Hippocampal formation (tissue), 2 donors: ENCODE results near the gene SLC48A1.
A peak's percentile ranks its signal among the peaks of the same experiment; 100 is the strongest.

ENCODE experiments used
- DNase-seq, 2 donors: peaks; one replicate each; lab custom pipeline; 2025; lab: John Stamatoyannopoulos, UW

The SLC48A1 gene

DNA sequence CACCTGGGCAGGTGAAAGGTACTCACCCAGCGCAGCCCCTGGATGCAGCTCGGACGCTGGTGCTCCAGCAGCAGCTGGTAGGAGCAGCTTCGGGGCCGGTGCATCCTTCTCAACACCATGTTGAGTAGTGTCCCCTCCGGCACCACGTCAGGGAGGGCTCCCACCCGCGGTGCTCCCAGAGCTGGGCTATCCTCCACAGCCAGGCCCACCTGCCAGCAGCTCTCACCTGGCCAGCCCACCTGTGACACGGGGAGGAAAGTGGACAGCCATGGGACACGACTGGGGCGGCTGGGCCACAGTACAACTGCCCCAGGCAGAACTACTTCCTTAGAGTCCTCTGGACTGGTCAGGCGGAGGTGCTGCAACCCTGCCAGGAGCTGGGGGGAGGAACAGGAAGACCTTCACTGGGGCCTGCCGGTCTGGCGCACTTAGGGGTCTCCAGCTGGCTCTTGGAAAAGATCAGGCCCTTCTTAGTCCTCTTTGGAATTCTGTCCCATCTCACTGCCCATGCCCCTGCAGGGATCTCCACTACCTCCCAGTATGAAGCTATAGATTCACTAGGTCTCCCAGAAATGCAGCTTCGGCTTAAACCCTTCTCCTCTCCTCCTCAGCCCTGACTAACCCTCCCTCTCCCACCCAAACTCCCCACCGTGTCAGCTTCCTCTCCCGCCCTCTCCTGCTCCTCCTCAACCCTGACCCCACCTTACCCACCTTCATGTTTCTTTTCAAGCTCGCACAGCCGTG lies 15.0 kb upstream of the SLC48A1 start:
- DNase-seq = peak in 1 of 2 donors; percentile 56

DNA sequence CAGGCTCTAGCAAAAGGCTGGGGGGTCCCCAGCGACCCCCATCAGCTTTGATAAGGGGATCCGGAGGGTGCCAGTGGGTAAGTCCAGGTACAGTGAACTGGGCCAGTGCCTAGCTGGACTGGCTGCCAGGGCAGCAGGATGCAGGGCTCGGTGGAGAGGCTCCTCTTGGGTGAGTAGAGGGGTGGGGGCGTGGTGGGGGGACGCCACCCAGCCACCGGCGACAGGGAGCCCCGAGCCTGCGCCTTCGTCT lies 14.5 kb upstream of the SLC48A1 start:
- DNase-seq = no peak

DNA sequence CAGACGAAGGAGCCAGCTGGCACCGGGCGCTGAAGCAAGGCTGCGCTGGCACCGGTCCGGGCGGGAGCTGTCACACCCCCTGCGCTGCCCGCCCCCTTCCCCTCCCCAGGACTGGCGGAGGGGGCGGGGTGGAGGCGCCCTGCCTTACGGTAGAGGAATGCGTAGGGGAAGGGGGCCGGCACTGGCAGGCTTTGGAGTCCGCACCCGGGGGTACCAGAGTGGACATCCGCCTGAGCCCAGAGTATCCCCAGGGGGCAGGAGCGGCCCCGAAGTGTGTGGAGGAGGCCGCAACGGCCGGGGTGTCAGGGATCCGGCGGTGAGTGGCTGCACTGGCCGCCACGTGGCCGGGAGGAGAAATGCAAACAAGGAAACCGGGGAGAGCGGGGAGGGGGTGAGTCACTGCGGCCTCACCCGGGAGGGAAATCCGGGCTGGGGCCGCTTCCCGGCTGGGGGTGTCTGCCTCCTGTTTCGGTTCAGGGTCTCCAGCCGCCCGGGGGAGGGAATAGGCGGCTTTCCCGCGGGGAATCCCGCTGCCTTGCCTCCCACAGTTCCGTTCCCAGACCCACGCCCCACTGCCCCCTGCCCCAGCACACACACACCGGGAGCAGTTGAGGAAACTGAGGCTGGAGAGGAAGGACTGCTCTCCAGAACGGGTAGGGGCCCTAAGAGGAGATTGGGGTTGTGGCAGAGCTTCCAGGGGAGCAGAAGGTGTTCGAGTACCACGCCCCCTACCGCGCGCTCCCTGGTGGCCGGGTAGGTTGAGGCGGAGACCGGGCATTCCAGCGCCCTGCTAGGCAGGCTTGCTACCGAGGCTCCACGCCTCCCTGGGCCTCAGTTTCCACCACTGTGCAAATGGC lies 14.0 kb upstream of the SLC48A1 start, which contains the start of gene RAPGEF3:
TSS of gene RAPGEF3 (minus strand) at position 47 of the 857 bp plus-strand sequence. CDS start 324 bp downstream, outside the sequence.
- peak; percentile 83 to 96 for DNase-seq

DNA sequence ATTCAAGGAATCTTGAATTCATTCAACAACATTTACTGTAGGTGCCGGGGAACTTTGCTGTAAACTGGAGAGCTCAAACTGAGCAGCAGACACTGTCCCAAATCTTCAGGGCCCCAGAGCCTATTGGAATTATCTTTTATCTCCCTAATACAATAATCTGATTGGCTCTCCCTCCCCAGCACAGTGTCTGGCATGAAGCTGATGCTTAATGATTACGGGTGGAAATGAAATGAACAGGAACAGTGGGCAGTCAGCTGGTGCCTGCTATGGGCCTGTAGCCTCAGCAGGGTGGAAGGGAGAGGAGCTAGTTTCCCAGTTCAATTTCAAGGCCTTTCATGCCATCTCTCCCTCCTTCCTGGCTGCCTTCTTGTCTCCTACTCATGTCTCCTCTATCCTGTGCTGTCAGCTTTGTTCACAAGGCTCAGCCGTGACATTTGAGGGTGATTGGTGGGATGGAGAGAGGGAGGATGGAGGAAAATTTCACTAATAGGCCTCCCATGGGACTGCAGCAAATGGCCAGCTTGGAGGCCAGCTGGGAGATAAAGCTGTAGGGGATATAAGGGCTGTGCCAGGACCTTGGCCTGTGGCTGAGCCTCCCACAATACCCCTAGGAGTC lies 10.1 kb upstream of the SLC48A1 start:
- DNase-seq = no peak

DNA sequence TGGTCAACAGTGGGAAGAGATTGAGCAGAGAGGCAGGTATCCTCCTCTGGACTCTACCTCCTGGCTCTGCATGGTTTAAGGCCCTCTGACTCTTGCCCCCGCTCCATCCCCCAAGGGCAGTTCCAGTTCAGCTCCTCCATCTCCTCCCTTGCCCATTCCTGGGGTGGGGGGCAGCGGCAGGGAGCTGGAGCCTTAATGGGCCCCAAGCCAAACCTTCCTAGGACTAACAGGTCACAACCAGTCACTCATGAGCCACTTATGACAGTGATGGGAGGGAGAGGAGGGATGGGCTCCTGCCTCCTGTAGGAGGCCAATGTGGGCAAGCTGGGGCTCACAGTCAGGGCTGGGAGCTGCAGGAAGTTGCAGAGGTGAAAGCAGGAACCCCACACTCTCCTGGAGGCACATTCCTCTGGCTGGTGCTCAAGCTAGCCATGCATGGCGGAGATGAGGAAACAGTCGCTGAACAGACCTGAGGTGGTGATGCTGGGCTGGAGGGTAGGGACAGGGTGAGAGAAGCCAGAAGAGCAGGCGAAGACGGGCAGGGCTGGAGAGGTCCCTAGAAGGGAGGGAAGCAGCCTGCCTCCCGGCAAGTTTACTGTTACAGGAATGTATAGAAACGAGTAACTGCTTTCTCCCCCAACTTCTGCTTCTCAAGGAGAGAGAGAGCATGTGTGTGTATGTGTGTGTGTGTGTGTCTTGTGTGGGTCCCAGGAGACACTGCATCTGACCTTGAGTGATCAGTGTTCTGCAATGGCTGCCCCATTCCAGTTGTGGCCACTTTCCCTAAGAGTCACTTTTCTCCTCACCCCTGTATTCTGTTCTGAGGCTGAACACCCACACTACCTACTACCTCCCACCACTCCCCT lies 9.3 kb upstream of the SLC48A1 start:
- DNase-seq = no peak

DNA sequence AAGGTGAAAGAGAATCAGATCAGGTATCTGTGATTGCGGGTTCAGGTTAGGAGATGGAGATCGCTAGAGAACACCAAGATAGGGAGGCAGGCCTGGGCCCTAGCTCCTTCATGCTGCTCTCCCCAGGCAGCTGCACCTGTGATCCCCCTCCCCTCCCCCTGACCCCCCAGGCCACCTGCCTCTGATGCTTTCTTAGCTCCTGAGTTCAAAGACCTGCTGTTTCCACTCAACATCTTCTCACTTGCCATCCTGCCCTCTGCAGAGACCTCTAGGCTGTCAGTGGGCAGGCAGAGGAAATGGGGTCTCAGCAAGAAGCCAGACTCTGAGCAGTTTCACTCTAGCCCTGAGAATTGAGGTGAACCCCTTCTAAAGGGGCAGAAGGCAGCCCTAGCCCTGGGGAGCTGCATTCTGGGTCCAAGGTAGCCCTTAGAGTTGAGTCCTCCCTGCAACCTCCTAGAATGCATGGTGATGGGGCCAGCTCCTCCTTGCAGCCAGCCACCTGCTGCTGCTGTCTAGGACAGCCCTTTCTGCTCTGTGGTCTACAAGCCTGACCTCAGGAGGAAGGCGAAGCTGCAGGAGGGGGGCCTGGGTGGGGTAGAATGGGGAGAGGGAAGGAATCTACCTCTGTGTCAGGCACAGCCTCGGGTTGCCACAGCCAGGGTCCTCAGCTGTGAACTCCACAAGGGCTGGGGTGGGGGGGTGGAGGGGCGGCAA lies 6.4 kb upstream of the SLC48A1 start:
- DNase-seq = no peak

DNA sequence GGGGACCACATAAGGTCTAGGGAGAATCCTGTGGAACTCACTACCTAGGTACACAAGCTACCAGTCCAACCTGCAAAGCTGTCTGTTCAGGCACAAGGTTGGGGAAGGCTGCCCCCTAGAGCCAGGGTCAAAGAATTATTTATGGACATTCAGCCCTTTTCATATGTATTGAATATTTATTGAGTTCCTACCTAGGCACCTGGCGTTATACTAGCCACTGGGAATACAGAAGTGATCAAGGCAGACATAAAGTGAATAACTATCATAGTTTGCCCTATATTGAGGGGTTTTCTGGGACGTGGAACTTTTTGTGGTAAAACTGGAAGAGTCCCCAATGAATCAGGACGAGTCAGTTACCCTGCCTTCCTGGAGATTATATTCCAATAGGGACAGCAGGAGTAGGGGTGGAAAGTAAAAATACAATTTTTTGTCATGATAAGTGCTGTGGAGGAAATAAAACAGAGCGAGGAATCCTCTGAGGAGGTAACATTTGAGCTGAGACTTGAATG lies 5.8 kb upstream of the SLC48A1 start:
- peak; percentile 45 to 52 for DNase-seq

DNA sequence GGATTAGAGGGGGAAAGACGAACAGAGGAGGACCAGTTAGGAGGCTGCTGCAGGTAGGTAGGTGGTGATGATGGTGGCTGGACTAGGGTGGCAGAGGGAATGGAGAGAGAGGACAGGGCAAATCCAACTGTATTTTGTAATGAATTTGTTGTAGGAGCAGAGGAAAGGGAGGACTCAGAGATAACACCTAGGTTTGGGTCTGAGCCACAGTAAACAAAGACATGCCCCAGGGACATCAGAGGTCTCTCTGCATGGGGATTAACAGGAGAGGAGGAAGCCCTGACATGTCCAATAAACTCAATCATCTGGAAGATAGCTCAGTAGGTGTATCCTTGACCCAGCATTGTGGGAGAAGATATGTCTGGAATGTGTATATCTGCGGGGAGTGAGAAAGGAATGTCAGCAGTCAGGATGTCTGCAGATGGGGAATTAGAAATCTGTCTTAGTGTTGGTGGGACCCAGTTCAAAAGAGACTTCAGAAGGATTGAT lies 4.7 kb upstream of the SLC48A1 start:
- no peak for DNase-seq

DNA sequence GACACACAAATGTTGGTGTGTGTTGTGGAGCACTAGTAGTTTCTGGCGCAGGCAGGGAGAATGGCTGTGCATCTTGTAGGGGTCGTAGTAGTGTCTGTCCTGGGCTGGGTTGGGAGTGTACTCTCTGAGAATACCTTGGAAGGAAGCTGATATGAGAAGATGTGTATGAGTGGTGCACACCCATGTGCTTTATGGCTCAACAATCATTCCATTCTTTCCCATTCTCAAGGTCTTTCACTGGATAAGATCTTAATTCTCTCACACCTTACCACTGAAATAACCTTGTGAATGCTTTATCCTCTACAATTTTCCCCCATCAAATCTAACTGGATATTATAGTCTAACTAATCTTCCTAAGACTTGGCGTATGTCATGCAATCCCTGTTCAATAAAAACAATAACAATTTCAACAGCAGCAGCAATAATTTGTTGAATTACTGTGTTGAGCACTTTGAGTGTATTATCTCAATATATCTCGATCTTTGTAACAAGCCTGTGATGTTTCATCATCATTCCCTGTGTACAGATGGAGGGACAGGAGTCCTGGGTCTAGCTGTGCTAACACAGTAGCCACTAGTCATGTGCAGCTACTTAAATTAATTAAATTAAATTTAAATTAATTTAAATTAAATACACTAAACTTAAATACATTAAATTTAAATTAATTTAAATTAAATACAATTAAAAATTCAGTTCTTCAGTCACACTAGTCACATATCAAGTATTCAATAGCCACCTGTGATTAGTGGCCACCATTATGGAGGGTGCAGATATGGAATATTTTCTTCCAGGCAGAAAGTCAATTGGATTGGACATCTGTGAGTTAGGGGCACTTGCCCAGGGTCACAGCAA lies 3.6 kb upstream of the SLC48A1 start:
- no peak for DNase-seq

DNA sequence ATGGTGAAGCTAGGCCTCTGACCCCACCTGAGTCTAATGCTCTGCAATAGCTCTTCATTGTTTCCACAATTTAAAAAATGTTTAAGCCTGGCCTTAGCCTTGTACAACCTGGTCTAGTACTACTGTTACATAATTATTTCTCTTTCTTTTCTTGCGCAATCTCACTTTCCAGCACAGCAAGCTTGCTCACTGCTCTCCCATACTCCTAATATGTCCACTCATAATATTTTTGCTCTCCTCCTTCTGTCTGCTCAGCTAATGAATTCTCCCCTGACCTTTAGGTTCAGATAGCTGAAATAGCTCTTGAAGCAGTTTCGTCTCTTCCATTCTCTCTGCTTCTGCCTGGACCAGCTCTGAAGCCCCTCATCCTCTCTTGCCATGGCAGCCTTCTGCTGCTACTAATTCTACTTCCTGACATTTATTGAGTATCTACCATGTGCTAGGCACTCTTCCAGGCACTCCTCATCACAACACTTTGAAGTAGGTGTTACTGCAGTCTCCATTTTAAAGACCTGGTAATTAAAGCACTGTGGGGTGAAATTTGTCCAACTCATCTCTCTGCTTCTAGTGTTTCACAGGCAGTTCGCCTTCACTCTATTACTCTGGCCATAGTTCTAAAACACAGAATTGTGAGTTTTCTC lies 2.8 kb upstream of the SLC48A1 start:
- DNase-seq = no peak

DNA sequence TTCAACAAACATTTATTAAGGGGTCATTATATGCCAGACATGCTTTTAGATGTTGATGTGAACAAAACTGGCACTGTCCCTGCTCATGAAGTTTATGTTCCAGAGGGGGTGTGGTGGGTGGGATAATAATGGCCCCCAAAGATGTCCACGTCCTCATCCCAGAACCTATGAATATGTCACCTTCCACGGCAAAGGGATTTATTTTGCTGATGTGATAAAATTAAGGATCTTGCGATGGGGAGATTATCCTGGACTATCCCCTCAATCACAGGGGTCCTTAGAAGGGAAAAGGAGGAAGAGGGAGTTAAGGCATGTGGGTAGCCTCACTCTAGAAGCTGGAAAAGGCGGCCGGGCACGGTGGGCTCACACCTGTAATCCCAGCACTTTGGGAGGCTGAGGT lies 1.7 kb upstream of the SLC48A1 start:
- no peak for DNase-seq

DNA sequence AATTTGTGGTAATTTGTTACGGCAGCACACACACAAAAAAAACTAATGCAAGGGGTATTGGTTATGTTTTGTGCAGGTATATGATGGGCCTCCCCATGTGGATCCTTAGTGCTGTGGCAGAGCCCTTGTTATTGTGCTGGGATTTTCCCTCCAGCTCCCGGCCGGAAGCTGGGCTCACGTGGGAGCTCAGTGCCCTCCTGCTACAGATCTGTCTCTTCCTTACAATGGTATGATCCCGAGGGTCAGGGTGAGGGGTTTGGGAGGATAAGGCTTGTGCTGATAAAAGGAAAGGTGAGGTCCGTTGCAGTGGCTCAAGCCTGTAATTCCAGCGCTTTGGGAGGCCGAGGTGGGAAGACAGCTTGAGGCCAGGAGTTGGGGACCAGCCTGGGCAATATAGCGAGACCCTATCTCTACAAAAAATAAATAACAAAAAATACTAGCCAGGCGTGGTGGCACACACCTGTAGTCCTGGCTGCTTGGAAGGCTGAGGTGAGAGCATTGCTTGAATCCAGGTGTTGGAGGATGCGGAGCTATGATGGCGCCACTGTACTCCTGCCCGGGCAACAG lies 861 bp upstream of the SLC48A1 start:
- peak in 1 of 2 donors; percentile 22 for DNase-seq

DNA sequence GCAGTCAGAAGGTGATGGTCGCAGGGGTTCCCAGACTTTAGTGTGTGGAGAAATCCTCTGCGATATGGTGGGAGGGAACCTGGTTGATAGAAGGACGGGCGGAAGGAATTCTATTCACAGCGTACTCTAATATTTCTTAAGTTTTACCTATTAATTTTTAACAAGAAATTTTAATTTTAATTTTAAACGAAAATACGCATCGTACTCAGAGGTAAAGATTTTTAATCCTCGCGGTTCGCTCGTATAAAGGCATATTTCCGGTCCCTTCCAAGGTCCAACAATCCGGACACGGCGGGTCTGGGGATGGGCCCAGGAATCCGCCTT lies 338 bp upstream of the SLC48A1 start:
- no peak for DNase-seq

DNA sequence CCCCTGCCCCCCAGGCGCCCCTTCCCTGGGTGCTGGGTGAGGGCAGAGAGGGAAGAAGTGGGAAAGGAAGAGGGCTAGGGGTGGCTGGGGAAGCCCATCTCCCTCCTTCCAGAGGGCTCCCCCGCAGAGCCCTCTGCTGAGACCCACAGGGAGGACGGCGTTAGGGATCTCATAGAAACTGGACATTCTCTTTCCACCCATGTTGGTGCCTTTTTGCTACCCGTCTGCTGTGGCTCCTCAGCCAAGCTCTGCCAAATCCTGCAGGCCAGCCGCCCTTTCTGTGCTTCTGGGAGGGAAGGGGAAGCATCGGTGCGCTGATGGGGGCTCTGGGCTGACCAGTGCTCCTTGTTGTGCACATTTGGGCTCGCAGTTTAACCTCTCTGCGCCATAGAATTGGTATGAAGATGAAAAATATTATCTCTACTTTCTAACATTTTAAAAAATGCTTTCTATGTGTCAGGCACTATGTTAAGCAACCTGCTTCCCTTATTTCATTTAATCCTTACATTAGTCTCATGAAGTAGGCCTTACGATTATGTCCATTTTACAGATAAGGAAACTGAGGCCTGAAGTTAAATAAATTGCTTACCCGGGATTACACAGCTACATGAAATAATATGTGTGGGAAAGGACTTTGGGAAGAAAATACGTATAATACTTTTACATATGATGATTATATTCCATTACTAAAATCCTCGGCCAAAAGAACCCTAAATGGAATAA lies 981 bp downstream of the SLC48A1 start:
- DNase-seq = no peak

DNA sequence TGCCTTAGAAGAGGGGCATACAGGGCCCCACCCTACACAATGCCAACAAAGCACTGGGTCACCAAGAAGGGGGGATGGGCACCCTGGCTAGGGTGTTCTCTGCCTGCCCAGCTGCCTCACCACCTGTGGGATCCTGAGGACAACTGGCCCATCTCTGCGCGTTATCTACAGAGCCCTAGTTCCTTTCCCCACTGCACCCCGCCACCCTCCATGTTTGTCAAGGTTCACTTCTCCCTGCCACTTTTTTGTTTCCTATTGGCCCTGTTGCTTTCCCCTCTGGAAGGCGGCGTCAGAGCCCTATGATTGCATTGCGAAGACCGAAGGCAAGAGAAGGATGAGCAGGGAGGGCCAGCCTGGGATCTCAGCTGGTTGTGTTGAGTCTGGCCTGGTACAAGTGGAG lies 1.6 kb downstream of the SLC48A1 start:
- peak in 1 of 2 donors; percentile 27 for DNase-seq

DNA sequence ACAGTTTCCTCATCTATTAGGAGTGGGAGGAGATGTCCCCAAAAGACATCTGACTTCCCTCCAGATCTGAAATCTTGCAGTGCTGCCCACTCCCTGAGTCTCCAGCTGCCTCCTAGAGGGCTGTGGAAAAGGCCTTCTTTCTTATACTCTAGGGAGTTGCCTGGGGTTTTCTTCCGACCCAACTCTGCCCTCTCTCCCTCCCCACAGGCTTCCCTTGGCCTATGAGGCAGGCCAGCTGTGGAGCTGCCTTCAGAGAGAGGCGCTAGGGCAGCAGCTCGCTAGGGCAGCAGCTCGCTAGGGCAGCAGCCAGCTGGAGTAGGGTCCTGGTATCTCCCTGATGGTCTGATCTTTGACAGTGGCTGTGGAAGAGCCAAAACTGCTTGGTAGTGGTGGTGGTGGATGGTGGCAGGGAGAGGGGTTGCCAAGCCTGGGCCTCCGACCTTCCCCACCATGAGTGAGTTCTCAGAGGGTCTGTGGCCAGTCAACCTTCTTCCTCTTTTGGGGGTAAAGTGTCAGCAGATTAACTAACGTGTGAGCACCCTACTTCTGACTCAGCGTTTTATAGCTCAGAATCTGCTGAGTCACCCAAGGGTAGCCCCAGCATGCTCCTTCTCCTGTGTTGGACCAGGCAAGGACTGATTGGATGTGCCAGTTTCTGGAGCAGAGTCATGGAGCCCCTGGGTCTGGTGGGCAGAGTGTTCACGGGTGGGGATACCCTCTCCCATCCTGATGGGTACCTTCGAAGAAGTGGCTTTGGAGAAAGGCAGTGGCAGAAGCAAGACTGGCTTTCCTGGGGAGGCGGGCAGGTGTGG lies 2.3 kb downstream of the SLC48A1 start:
- DNase-seq = peak; percentile 47 to 67

DNA sequence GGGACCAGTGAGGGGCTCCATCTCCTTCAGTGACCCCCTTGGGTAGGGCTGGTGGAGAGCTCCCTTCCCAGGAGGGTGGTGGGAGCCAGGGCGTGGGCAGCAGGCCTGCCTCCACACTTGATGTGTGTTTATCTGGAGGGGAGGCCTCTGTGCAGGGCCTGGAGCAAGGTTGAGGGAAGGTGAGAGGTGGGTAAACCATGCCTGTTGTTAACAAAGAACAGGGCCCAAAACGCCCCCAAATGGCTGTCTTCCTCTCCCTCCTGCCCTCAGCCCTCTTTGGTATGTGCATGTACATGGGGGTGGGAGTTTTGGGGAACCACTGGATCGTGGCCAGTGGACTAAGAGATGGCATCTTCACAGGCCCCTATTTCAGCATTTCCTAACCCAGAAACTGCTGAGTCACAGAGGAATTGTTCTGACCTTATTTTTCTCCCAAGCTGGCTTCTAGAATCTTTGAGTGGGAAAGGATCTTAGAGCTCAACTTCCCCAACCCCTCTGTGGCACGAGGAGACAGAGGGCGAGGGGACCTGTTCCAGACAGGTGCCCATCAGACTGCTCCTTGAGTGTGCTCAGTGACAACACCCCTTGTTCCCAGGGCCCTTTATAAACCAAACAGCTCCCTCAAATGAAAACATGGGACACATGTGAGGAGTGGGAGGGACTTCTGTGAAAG lies 3.6 kb downstream of the SLC48A1 start:
- peak in 1 of 2 donors; percentile 40 for DNase-seq
